DOHH2 (cell line): ENCODE results near the gene PVALEF.

Experiments used
- H3F3A ChIP-seq: fragments of 200-600 bp; sonication (generic), shearing (Covaris generic); 2 replicates; pipeline ENCODE4 v1.6.0; 2016; ENCODE audit warnings: antibody characterized with exemption, mild to moderate bottlenecking; ENCODE audit not compliant: control insufficient read depth, insufficient read depth
- H3K27ac ChIP-seq: fragments of 200-600 bp; sonication (generic); 2 replicates; pipeline ENCODE4 v1.5.1; 2014; ENCODE audit warnings: low read depth, mild to moderate bottlenecking, low read length, moderate library complexity
- H3K27me3 ChIP-seq: fragments of 200-600 bp; sonication (generic); 2 replicates; pipeline ENCODE4 v1.6.1; 2014; ENCODE audit warnings: mild to moderate bottlenecking, low read length, mixed read lengths; ENCODE audit not compliant: control insufficient read depth
- H3K36me3 ChIP-seq: fragments of 200-600 bp; sonication (generic); 2 replicates; pipeline ENCODE4 v1.6.1; 2014; ENCODE audit warnings: mild to moderate bottlenecking, low read length, moderate library complexity, mixed read lengths; ENCODE audit not compliant: control insufficient read depth
- H3K4me1 ChIP-seq: fragments of 200-600 bp; sonication (generic); 2 replicates; pipeline ENCODE4 v1.6.1; 2014; ENCODE audit warnings: mild to moderate bottlenecking, low read length, mixed read lengths; ENCODE audit not compliant: control insufficient read depth
- H3K4me2 ChIP-seq: fragments of 200-600 bp; sonication (generic); 2 replicates; pipeline ENCODE4 v1.6.0; 2014; ENCODE audit warnings: mild to moderate bottlenecking, low read length, moderate library complexity
- H3K4me3 ChIP-seq: fragments of 200-600 bp; sonication (generic); 2 replicates; pipeline ENCODE4 v1.5.1; 2014; ENCODE audit warnings: mild to moderate bottlenecking, low read length, mixed read lengths
- H3K79me2 ChIP-seq: fragments of 200-600 bp; sonication (generic); 2 replicates; pipeline ENCODE4 v1.6.1; 2014; ENCODE audit warnings: mild to moderate bottlenecking, low read length, mixed read lengths; ENCODE audit not compliant: control insufficient read depth
- H3K9me2 ChIP-seq: fragments of 200-600 bp; sonication (generic); replicated peaks from 2 replicates; pipeline ENCODE4 v1.6.1; 2014; ENCODE audit warnings: mild to moderate bottlenecking, low read length, mixed read lengths; ENCODE audit not compliant: control insufficient read depth
- H3K9me3 ChIP-seq: fragments of 200-600 bp; sonication (generic); 2 replicates; pipeline ENCODE4 v1.6.1; 2014; ENCODE audit warnings: antibody characterized with exemption, low read length, mixed read lengths; ENCODE audit not compliant: control insufficient read depth, insufficient read depth
- H4K20me1 ChIP-seq: fragments of 200-600 bp; sonication (generic); 2 replicates; pipeline ENCODE4 v1.6.0; 2014; ENCODE audit warnings: low read depth, mild to moderate bottlenecking, antibody characterized with exemption, low read length, moderate library complexity; ENCODE audit not compliant: control insufficient read depth, insufficient read depth
- EZH2phosphoT487 ChIP-seq: fragments of 200-600 bp; sonication (generic); IDR thresholded peaks from 2 replicates; pipeline ENCODE4 v1.6.1; 2017; ENCODE audit warnings: borderline replicate concordance, mild to moderate bottlenecking, antibody characterized with exemption, low read length, moderate library complexity, mixed read lengths
- TF ChIP-seq, protein P1 (sequence below): fragments of 200-600 bp; sonication (generic); IDR thresholded peaks from one replicate; pipeline ENCODE4 v1.5.1; 2014; ENCODE audit warnings: antibody characterized with exemption, mild to moderate bottlenecking, low read depth, low read length; ENCODE audit not compliant: poor library complexity, severe bottlenecking

Gene PVALEF

DNA sequence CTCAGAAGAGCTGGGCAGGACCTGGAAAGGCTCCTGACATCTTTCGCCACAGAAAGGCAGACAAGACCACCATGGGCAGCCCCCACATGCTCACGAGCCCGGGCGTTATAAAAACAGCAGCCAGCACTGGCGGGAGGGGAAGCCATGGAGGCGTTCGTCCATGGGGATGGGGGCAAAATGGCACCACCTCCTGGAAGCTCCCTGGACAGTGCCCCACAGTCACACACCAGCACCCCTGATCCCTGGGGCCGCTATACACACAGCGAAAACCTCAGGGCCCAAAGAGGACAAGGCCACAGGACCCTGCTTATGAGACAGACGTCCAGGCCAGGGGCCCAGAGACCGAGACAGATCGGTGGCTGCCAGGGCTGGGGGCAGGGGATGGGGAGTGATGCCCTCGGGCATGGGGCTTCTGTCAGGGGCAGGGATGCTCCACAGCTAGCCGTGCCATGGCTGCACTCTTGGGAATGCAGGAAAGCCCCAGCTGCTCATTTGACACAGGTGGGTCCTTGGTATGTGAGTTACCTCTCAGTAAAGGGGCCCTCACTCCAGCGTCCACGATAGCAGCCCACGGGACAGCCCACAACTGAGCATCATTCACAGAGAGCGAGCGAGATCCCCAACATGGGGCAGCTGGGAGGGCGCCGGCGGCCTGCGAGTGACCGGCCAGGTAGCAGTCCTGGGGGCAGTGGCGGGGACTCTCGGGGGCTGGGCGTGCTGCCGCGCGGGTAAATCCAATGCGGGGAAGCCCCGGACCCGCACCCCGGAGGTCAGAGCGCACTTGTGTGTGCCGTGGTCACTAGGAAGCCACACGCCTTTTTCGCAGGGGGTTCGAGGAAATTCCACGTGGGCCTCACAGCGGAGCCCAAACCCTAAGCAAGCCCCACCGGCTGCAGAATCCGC, 6.4 kb upstream of the PVALEF start:
- Histone ChIP-seq H3K4me2 (no peak overlapping the region), H3K79me2 (no peaks in the 10 kb centered on the region), H3K36me3 (no peaks in the 10 kb centered on the region), H3K4me3 (no peak overlapping the region), H3K27ac (no peak overlapping the region), H3K9me3 (no peaks in the 10 kb centered on the region), H3F3A (no peaks in the 10 kb centered on the region), H3K9me2 (no peaks in the 10 kb centered on the region), H4K20me1 (no peaks in the 10 kb centered on the region), H3K4me1 (no peaks in the 10 kb centered on the region), H3K27me3 (no peaks in the 10 kb centered on the region)
- no peak for TF ChIP-seq EZH2phosphoT487
- TF ChIP-seq, protein P1, sequence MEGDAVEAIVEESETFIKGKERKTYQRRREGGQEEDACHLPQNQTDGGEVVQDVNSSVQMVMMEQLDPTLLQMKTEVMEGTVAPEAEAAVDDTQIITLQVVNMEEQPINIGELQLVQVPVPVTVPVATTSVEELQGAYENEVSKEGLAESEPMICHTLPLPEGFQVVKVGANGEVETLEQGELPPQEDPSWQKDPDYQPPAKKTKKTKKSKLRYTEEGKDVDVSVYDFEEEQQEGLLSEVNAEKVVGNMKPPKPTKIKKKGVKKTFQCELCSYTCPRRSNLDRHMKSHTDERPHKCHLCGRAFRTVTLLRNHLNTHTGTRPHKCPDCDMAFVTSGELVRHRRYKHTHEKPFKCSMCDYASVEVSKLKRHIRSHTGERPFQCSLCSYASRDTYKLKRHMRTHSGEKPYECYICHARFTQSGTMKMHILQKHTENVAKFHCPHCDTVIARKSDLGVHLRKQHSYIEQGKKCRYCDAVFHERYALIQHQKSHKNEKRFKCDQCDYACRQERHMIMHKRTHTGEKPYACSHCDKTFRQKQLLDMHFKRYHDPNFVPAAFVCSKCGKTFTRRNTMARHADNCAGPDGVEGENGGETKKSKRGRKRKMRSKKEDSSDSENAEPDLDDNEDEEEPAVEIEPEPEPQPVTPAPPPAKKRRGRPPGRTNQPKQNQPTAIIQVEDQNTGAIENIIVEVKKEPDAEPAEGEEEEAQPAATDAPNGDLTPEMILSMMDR, result no peak

DNA sequence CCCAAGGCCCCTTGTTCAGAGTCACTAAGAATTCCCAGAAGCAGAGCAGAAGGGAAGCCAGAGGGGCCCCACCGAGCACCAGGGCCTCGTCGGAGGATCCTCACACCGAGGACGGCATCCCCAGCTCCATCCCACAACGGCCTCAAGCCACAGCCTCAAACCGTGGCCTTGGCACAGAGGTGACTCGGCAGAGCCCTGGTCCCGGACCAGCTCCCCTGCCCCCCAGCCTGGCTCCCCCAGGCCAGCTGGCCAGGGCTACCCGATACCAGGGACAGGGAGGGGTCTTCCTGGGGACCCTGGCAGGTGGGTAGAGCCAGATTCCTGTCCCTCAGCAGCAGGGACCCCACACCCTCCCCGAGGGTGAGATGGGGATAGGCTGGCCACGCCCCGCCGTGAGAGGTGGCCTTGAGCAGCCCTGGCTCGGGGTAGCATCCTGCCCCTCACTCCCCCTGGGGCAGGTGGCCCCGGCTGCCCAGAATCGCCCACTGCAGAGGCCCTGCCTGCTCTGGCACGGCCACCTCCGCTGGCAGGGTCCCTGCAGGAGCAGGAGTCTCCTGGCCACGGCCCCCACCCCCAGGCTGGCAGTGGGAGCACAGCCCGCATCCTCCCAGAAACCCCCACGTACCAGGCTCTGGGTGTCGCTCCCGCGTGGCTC, 5.6 kb upstream of the PVALEF start:
- H3K9me3 ChIP-seq, result no peaks in the 10 kb centered on the region
- H3K4me3 ChIP-seq, result no peak overlapping the region
- H3K4me2 ChIP-seq, result no peak overlapping the region
- H3F3A ChIP-seq, result no peaks in the 10 kb centered on the region
- H3K36me3 ChIP-seq, result no peaks in the 10 kb centered on the region
- H3K9me2 ChIP-seq, result no peaks in the 10 kb centered on the region
- H3K4me1 ChIP-seq, result no peaks in the 10 kb centered on the region
- H4K20me1 ChIP-seq, result no peaks in the 10 kb centered on the region
- no peaks in the 10 kb centered on the region for H3K27me3 ChIP-seq
- no peaks in the 10 kb centered on the region for H3K79me2 ChIP-seq
- TF ChIP-seq, protein P1, result no peak
- no peak for TF ChIP-seq EZH2phosphoT487
- H3K27ac ChIP-seq, result no peak overlapping the region

DNA sequence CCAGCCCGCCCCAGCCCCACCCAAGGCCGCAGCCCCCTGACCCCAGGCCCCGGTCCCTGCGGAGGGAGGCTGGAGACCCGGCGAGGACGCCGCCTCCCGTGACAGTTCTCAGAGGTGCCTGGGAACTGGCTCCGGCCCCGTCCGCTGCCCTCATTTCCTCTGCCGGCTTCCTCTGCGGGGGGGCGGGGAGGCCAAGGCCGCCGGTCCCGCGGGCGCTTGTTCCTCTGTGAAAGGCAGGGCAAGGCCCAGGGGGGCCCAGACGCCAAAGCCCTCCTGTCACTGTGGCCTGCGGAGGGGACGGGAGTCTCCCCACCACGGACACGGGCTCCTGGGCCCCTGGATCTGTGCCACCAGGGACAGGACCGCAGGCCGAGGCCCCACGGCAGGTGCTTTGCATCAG, 5.0 kb upstream of the PVALEF start:
- H3K4me1 ChIP-seq, result no peaks in the 10 kb centered on the region
- H3K27ac ChIP-seq, result no peak overlapping the region
- H3K36me3 ChIP-seq, result no peaks in the 10 kb centered on the region

More for the DNA sequence above, 5.0 kb upstream of the PVALEF start:
- Histone ChIP-seq H3K9me3 (no peaks in the 10 kb centered on the region), H3F3A (no peaks in the 10 kb centered on the region), H3K27me3 (no peaks in the 10 kb centered on the region), H3K79me2 (no peaks in the 10 kb centered on the region), H3K4me3 (no peak overlapping the region), H3K4me2 (no peak overlapping the region), H3K9me2 (no peaks in the 10 kb centered on the region), H4K20me1 (no peaks in the 10 kb centered on the region)
- no peak for TF ChIP-seq EZH2phosphoT487
- TF ChIP-seq, protein P1, result no peak
